ENCODE measurements around the gene METTL14.
"Not testable (repeated sequence)": the region's sequence is repeated elsewhere in the genome, so short reads cannot be mapped to it uniquely, and the experiment has no call there.

Gene METTL14

GRCh38 chr4:118684873-118685811 is at the start of gene METTL14:
Gene METTL14, plus strand, starts transcription at chr4:118685392. Its CDS starts 143 bp downstream, at chr4:118685535.
- H3K4me3 ChIP-seq (ENCODE audit: low read depth, low read length), result peak within 1 kb of the TSS; percentile 71
- DNase-seq (ENCODE audit: low read depth, low spot score), result peak; percentile 95
- no peak for TF ChIP-seq CTCF (IDR thresholded peaks at IDR 0.05; ENCODE audit: low read depth, low read length)
- in situ Hi-C loops (cut with HindIII; ENCODE audit: low sequenced_read_pairs), result no loop called here

DNA sequence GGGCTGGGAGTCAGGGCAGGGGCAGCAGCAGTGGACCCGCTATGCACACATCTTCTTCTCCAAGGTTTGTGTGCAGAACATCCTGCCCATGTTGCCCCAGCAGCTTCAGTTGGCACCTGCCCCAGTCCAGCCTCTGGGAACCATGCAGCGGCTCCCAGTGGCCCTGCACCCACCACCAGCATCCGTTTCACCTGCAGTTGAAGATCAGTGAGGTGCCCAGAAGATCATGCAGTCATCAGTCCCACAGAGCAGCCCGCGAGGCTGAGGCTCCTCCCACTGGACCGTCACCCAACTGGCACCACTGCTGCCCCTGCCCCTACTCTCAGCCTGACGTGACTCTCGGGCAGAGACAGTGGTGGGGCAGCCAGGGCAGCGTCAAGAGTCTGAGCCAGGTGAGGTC is 49.1 kb upstream of the METTL14 start:
- in situ Hi-C loops (cut with HindIII; ENCODE audit: low sequenced_read_pairs); H3K4me3 ChIP-seq (ENCODE audit: low read depth, low read length); DNase-seq (ENCODE audit: low read depth, low spot score): not testable (repeated sequence)

DNA sequence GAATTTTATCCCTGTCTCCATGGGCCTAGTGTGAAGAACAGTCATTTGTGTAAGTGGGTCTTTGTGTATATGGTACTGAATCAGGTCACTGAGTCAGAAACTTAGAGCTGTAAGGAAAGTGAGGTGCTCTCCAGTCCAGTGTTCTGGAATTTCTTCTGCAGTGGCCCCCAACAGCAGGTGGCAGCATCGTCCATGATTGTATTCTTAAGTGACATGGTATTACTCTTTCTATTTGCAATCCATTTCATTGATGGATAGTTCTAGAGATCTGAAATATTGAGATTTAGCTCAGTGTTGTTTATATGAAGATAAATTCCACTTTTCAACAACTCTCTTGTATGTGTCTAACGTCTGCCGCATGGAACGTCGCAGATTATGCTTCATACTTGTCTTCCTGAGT is 20.5 kb upstream of the METTL14 start:
- DNase-seq (ENCODE audit: low read depth, low spot score), result peak; percentile 16
- in situ Hi-C loops (cut with HindIII; ENCODE audit: low sequenced_read_pairs), result not testable (repeated sequence)

GRCh38 chr4:118669220-118669619 is 16.0 kb upstream of the METTL14 start:
- DNase-seq (ENCODE audit: low read depth, low spot score), result peak; percentile 70

More for the DNA sequence above, 20.5 kb upstream of the METTL14 start:
- H3K4me3 ChIP-seq (ENCODE audit: low read depth, low read length), result not testable (repeated sequence)
- peak; percentile 32 for TF ChIP-seq CTCF (IDR thresholded peaks at IDR 0.05; ENCODE audit: low read depth, low read length)

GRCh38 chr4:118670968-118671367 is 14.2 kb upstream of the METTL14 start:
- in situ Hi-C loops (cut with HindIII; ENCODE audit: low sequenced_read_pairs); H3K4me3 ChIP-seq (ENCODE audit: low read depth, low read length); DNase-seq (ENCODE audit: low read depth, low spot score): not testable (repeated sequence)

More at GRCh38 chr4:118669220-118669619, 16.0 kb upstream of the METTL14 start:
- H3K4me3 ChIP-seq (ENCODE audit: low read depth, low read length); in situ Hi-C loops (cut with HindIII; ENCODE audit: low sequenced_read_pairs): not testable (repeated sequence)

DNA sequence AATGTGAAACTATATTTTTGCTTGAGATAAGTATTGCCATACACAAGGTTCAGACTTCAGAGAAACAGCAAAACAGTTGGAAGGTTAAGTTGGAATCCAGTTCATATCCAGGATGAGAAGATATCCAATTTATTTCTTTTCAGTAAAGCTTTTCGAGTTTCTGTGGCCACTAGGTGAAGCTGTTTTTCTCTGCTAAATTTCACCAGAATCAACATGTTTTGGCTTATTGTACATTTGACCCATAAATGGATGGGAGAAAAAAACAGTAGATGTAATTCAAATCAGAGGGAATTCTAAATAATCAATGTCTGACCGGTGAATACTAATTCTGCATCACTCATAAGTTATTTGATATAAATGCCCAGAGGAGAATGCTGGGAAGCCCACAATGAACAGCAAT is 9.1 kb upstream of the METTL14 start:
- in situ Hi-C loops (cut with HindIII; ENCODE audit: low sequenced_read_pairs), result no loop called here
- DNase-seq (ENCODE audit: low read depth, low spot score), result no peak
- TF ChIP-seq CTCF (IDR thresholded peaks at IDR 0.05; ENCODE audit: low read depth, low read length), result peak; percentile 24
- no peak overlapping the region for H3K4me3 ChIP-seq (ENCODE audit: low read depth, low read length)

GRCh38 chr4:118680808-118681207 is 4.4 kb upstream of the METTL14 start:
- no peak for DNase-seq (ENCODE audit: low read depth, low spot score)
- in situ Hi-C loops (cut with HindIII; ENCODE audit: low sequenced_read_pairs), result no loop called here
- no peak overlapping the region for H3K4me3 ChIP-seq (ENCODE audit: low read depth, low read length)
- no peak for TF ChIP-seq CTCF (IDR thresholded peaks at IDR 0.05; ENCODE audit: low read depth, low read length)

DNA sequence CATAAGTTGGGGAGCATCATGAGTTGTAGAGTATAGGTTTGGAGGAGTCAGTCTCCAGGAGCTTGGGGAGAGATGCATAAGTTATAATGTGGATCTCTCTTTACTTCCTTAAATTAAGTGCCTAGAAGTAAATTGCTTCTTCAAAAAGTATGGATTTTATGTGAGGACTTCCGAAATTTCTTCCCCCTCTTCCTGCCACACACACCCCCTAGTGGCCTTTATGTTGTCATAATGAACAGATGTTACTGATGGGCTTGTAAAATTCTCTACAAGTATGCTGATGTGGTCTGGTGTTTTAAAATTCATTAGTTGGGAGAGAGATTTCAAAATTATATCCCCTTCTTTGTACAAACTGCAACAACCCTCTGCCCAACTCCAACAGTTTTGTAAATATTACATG is 2.3 kb upstream of the METTL14 start:
- peak; percentile 54 for TF ChIP-seq CTCF (IDR thresholded peaks at IDR 0.05; ENCODE audit: low read depth, low read length)
- in situ Hi-C loops (cut with HindIII; ENCODE audit: low sequenced_read_pairs), result no loop called here
- H3K4me3 ChIP-seq (ENCODE audit: low read depth, low read length), result no peak overlapping the region
- peak; percentile 14 for DNase-seq (ENCODE audit: low read depth, low spot score)

Data from astrocyte of the spinal cord (primary cell).